Retinal pigment epithelial cell (primary cell): ENCODE measurements around the gene KLK12.
A peak's percentile ranks its signal among the peaks of the same experiment; 100 is the strongest.

ENCODE experiments used
- DNase-seq: peaks from one replicate; pipeline ENCODE4 v3.0.0-alpha.2; 2010; ENCODE audit warnings: low read depth
- H3K4me3 ChIP-seq: 2 replicates; pipeline ENCODE4 v1.5.1; 2011; ENCODE audit warnings: mild to moderate bottlenecking, low read length, control low read depth, moderate library complexity
- CTCF ChIP-seq: conservative IDR thresholded peaks from 2 replicates; pipeline ENCODE4 v1.5.1; 2011; ENCODE audit warnings: low read depth, low read length, control low read depth, inconsistent platforms

Gene KLK12

GRCh38 chr19:51031880-51032225, 2.9 kb downstream of the KLK12 start:
- no peak for TF ChIP-seq CTCF
- no peak for DNase-seq
- no peak overlapping the region for H3K4me3 ChIP-seq

- DNase-seq = no peak
- TF ChIP-seq CTCF = no peak
- no peak overlapping the region for H3K4me3 ChIP-seq
Measured at GRCh38 chr19:51031220-51031879, 3.5 kb downstream of the KLK12 start.

- TF ChIP-seq CTCF = no peak
- no peak for DNase-seq
- H3K4me3 ChIP-seq = no peak overlapping the region
Measured at GRCh38 chr19:51030631-51031030, 4.2 kb downstream of the KLK12 start.

- no peak for TF ChIP-seq CTCF
- DNase-seq = no peak
- H3K4me3 ChIP-seq = no peak overlapping the region
Measured at GRCh38 chr19:51029718-51030117, 5.1 kb downstream of the KLK12 start.

GRCh38 chr19:51027873-51028272, 6.9 kb downstream of the KLK12 start:
- TF ChIP-seq CTCF = no peak
- no peak for DNase-seq
- H3K4me3 ChIP-seq = no peak overlapping the region

- TF ChIP-seq CTCF = no peak
- no peak for DNase-seq
- H3K4me3 ChIP-seq = no peak overlapping the region
Measured at GRCh38 chr19:51027126-51027806, 7.5 kb downstream of the KLK12 start.

- H3K4me3 ChIP-seq = peak within 1 kb of the TSS; percentile 44
- TF ChIP-seq CTCF = no peak
- no peak for DNase-seq
Measured at GRCh38 chr19:51026554-51026831, 8.3 kb downstream of the KLK12 start, which contains the start of gene KLK11. Gene KLK11 (minus strand): TSS chr19:51026616. CDS start chr19:51025631, 985 bp downstream.
